Breast epithelium (tissue), 3 donors: ENCODE data around the gene NDUFAF7.

ENCODE experiments used
- POLR2A ChIP-seq: fragments of 450-650 bp; IDR thresholded peaks from one replicate; pipeline ENCODE4 v1.6.1; 2016; ENCODE audit warnings: antibody characterized with exemption, mild to moderate bottlenecking, moderate library complexity
- TF ChIP-seq, protein P1 (sequence below), 3 donors: fragments of 450-650 bp; IDR thresholded peaks; one replicate each; pipeline ENCODE4 v1.5.1; 2016 to 2017; ENCODE audit warnings: antibody characterized with exemption in 3 of 3, mild to moderate bottlenecking in 3 of 3, moderate library complexity in 3 of 3

DNA sequence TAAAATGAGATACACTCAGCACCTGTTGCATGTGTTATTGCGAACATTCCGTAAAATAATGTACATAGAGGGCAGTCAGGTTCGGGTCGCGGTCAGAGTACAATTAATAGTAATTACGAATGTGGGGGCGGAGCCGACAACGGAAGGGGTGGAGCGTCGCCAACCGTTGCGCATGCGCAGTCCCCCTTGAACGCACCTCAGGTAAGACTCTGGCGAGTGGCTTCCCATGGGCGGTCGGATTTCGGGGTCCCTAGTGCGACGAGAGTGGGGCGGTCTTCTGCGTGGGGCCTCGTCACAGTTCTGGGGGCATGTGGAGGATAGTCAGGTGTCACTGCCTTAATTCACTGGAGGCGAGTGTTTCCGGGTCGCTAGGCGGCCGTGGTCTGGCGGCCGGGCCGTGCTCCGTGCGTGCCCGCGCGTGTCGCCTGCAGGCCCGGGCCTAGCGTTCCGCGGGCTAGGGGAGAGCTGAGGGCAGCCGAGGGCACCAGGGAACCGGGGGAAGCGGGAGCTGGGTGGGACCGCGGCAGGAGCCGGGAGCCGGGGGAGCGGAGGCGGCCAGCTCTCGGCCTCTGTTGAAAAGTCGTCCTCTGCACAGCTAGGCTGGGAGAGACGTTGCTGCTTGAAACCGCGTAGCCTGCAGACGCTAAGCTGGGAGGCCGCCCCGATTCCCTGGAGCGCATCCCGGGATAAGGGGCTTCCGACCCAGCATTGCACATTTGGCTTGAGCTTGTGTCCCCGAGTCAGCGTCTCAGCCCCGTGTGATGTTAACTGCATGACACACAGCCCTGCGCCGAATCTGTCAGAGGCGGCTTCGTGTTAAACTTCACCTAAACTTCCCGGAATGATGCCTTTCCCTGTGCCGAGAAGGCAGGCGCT lies 34.9 kb upstream of the NDUFAF7 start, which contains the start of gene CEBPZOS:
- peak; percentile 63 for TF ChIP-seq POLR2A
- TF ChIP-seq, protein P1, sequence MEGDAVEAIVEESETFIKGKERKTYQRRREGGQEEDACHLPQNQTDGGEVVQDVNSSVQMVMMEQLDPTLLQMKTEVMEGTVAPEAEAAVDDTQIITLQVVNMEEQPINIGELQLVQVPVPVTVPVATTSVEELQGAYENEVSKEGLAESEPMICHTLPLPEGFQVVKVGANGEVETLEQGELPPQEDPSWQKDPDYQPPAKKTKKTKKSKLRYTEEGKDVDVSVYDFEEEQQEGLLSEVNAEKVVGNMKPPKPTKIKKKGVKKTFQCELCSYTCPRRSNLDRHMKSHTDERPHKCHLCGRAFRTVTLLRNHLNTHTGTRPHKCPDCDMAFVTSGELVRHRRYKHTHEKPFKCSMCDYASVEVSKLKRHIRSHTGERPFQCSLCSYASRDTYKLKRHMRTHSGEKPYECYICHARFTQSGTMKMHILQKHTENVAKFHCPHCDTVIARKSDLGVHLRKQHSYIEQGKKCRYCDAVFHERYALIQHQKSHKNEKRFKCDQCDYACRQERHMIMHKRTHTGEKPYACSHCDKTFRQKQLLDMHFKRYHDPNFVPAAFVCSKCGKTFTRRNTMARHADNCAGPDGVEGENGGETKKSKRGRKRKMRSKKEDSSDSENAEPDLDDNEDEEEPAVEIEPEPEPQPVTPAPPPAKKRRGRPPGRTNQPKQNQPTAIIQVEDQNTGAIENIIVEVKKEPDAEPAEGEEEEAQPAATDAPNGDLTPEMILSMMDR (IDR thresholded peaks at IDR 0.05): peak in 1 of 3 donors; percentile 10
